ENCODE measurements around the gene ZNF333.
A peak's percentile ranks its signal among the peaks of the same experiment; 100 is the strongest.

The ZNF333 gene

GRCh38 chr19:14694641-14695266, 4.9 kb downstream of the ZNF333 start:
- POLR2A ChIA-PET (ENCODE audit: low non-redundant PET): no interaction called here
- no peak overlapping the region for H3K27ac ChIP-seq
- CTCF ChIA-PET: no interaction called here
- DNase-seq (ENCODE audit: low spot score): no peak
- TF ChIP-seq, protein P1, sequence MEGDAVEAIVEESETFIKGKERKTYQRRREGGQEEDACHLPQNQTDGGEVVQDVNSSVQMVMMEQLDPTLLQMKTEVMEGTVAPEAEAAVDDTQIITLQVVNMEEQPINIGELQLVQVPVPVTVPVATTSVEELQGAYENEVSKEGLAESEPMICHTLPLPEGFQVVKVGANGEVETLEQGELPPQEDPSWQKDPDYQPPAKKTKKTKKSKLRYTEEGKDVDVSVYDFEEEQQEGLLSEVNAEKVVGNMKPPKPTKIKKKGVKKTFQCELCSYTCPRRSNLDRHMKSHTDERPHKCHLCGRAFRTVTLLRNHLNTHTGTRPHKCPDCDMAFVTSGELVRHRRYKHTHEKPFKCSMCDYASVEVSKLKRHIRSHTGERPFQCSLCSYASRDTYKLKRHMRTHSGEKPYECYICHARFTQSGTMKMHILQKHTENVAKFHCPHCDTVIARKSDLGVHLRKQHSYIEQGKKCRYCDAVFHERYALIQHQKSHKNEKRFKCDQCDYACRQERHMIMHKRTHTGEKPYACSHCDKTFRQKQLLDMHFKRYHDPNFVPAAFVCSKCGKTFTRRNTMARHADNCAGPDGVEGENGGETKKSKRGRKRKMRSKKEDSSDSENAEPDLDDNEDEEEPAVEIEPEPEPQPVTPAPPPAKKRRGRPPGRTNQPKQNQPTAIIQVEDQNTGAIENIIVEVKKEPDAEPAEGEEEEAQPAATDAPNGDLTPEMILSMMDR (conservative IDR thresholded peaks at IDR 0.05; ENCODE audit: low read depth): no peak

GRCh38 chr19:14695471-14695870, 5.6 kb downstream of the ZNF333 start:
- no peak overlapping the region for H3K27ac ChIP-seq
- ChIA-PET CTCF (no interaction called here), POLR2A (ENCODE audit: low non-redundant PET) (no interaction called here)
- TF ChIP-seq, protein P1 (conservative IDR thresholded peaks at IDR 0.05; ENCODE audit: low read depth): no peak
- no peak for DNase-seq (ENCODE audit: low spot score)

GRCh38 chr19:14699641-14700040, 9.8 kb downstream of the ZNF333 start:
- ChIA-PET POLR2A (ENCODE audit: low non-redundant PET) (interaction anchor here (0.9 kb wide), 1 partner anchor 9 kb away, joined by 3 read pairs; the partner anchor contains the start of gene ZNF333), CTCF (no interaction called here)
- peak overlapping the region; percentile 68 for H3K27ac ChIP-seq
- TF ChIP-seq, protein P1 (conservative IDR thresholded peaks at IDR 0.05; ENCODE audit: low read depth): no peak
- peak; percentile 14 for DNase-seq (ENCODE audit: low spot score)

GRCh38 chr19:14700711-14701375, 11.0 kb downstream of the ZNF333 start:
- H3K27ac ChIP-seq: no peak overlapping the region
- ChIA-PET POLR2A (ENCODE audit: low non-redundant PET) (interaction anchor here (0.9 kb wide), 1 partner anchor 11 kb away, joined by 3 read pairs; the partner anchor contains the start of gene ZNF333), CTCF (interaction anchor here (0.8 kb wide), 1 partner anchor 127 kb away, joined by 3 read pairs; no protein-coding TSS in a partner anchor)
- no peak for DNase-seq (ENCODE audit: low spot score)
- TF ChIP-seq, protein P1 (conservative IDR thresholded peaks at IDR 0.05; ENCODE audit: low read depth): no peak

DNA sequence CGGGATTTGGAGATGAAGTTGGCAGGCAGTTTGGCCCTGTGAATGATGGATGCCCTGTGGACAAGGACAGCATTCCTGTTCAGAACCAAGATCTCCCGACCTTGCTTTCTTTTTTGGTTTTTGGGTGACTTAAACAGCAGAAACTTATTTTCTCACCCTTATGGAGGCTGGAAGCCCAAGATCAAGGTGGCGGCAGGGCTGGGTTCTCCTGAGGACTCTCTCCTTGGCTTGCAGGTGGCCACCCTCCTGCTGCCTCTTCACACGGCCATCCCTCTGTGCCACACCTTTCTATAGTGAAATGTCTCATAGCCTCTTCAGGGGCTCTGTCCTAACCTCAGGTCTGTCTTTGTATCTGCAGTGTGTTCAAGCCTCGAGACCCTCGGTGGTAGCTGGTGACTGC, 14.0 kb downstream of the ZNF333 start:
- no peak for DNase-seq (ENCODE audit: low spot score)
- no peak overlapping the region for H3K27ac ChIP-seq
- ChIA-PET CTCF (no interaction called here), POLR2A (ENCODE audit: low non-redundant PET) (no interaction called here)
- TF ChIP-seq, protein P1 (conservative IDR thresholded peaks at IDR 0.05; ENCODE audit: low read depth): no peak

DNA sequence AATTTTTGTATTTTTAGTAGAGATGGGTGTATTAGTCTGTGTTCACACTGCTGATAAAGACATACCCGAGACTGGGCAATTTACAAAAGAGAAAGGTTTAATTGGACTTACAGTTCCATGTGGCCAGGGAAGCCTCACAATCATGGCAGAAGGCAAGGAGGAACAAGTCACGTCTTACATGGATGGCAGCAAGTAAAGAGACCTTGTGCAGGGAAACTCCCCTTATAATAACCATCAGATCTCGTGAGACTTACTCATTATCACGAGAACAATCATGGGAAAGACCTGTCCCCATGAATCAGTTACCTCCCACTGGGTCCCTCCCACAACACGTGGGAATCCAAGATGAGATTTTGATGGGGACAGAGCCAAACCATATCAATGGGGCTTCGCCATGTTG, 14.6 kb downstream of the ZNF333 start:
- ChIA-PET CTCF (no interaction called here), POLR2A (ENCODE audit: low non-redundant PET) (no interaction called here)
- no peak overlapping the region for H3K27ac ChIP-seq
- DNase-seq (ENCODE audit: low spot score): no peak
- TF ChIP-seq, protein P1 (conservative IDR thresholded peaks at IDR 0.05; ENCODE audit: low read depth): no peak

All from RWPE1 (cell line).